Measurements from ENCODE around the gene NXT2. TPM values are rescaled to one million over a fixed set of nuclear protein-coding genes. Genes with fewer than 3 reads are reported as not detected.
"Not testable (repeated sequence)": the region's sequence is repeated elsewhere in the genome, so short reads cannot be mapped to it uniquely, and the experiment has no call there.

NXT2 gene
- total and polyA plus RNA-seq, 10 donors, result 7.9 to 15.6 (median 9.0) TPM

DNA sequence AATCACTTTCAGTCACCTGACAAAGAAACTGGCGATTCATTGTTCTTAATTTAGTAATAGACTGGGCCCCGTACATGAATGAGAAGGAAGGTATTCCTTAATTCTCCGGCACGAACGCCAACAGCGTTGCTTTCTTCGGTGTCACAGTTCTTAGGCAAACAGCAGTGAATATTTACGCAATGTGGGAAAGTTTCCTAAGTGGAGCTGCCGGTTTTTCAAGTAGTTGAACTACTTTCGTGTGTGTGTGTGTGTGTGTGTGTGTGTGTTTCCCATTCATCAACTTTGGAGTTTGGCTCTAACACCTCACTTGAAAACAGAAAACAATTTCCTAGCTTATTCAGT lies 651 bp downstream of the NXT2 start:
- Histone ChIP-seq H3K27me3 (replicated peaks in 1 of 7) (peaks cover 0 to 5% (median 0%) of the 10 kb centered on the region in 7 donors), H3K4me3 (peak overlapping the region; percentile 1 to 78 (median 46)), H3K36me3 (peaks cover 0 to 2% (median 0%) of the 10 kb centered on the region in 6 donors), H3K9me3 (peaks cover 0 to 5% (median 0%) of the 10 kb centered on the region in 8 donors), H3K4me1 (peaks cover 0 to 25% (median 2%) of the 10 kb centered on the region in 6 donors), H3K27ac (peak overlapping the region; percentile 76 to 97 (median 92))
- no peak for DNase-seq
- intact Hi-C loops (cut with DNase I; ENCODE audit: low total_unique reads), result no loop called here
- 0 to 42% (median 1%) methylated on average over 7 to 10 of the region's 10 CpGs for WGBS, 5 donors
- TF ChIP-seq POLR2A (IDR thresholded peaks at IDR 0.05) (no peak), POLR2AphosphoS5 (IDR thresholded peaks at IDR 0.05) (no peak)
- TF ChIP-seq, protein P1, sequence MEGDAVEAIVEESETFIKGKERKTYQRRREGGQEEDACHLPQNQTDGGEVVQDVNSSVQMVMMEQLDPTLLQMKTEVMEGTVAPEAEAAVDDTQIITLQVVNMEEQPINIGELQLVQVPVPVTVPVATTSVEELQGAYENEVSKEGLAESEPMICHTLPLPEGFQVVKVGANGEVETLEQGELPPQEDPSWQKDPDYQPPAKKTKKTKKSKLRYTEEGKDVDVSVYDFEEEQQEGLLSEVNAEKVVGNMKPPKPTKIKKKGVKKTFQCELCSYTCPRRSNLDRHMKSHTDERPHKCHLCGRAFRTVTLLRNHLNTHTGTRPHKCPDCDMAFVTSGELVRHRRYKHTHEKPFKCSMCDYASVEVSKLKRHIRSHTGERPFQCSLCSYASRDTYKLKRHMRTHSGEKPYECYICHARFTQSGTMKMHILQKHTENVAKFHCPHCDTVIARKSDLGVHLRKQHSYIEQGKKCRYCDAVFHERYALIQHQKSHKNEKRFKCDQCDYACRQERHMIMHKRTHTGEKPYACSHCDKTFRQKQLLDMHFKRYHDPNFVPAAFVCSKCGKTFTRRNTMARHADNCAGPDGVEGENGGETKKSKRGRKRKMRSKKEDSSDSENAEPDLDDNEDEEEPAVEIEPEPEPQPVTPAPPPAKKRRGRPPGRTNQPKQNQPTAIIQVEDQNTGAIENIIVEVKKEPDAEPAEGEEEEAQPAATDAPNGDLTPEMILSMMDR (IDR thresholded peaks at IDR 0.05 in 8 of 11, conservative IDR thresholded peaks at IDR 0.05 in 3 of 11), result no peak

DNA sequence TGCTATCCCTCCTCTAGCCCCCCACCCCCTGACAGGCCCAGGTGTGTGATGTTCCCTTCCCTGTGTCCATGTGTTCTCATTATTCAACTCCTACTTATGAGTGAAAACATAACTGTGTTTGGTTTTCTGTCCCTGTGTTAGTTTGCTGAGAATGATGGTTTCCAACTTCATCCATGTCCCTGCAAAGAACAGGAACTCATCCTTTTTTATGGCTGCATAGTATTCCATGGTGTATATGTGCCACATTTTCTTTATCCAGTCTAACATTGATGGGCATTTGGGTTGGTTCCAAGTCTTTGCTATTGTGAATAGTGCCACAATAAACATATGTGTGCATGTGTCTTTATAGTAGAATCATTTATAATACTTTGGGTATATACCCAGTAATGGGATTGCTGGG lies 2.4 kb downstream of the NXT2 start:
- H3K4me3 ChIP-seq; intact Hi-C loops (cut with DNase I; ENCODE audit: low total_unique reads); H3K27me3 ChIP-seq (replicated peaks in 1 of 7); DNase-seq; H3K9me3 ChIP-seq; H3K27ac ChIP-seq: not testable (repeated sequence)
- H3K4me1 ChIP-seq, result peaks cover 0 to 17% (median 2%) of the 10 kb centered on the region in 6 donors
- H3K36me3 ChIP-seq, result peaks cover 0 to 16% (median 0%) of the 10 kb centered on the region in 6 donors

DNA sequence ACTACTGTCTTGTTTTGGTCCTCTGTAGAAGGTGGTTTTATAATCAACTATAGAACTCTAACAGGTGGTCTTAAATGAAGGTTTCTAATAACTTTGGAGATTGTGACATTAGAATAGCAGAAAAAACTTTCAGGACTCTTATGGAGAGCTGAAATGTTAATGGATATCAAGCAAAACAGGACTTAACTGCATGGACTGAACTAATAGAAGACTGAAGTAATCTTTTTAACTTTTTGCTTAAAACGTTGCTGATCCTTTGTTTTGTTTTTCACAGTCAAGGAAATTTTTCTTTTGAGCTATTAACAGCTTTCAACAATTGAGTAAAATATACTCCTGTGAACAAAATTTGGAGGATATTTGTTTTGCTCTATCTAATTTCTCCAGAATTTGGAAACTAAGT lies 17.2 kb downstream of the NXT2 start:
- WGBS, 5 donors, result 17 to 46% (median 32%) methylated on average over 1 of the region's 1 CpG

DNA sequence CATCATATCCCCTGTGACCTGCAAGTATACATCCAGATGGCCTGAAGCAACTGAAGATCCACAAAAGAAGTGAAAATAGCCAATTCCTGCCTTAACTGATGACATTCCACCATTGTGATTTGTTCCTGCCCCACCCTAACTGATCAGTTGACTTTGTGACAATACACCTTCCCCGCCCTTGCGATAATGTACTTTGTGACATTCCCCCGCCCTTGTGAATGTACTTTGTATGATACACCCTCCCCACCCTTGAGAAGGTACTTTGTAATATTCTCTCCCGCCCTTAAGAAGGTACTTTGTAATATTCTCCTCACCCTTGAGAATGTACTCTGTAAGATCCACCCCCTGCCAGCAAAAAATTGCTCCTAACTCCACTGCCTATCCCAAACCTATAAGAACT lies 39.4 kb downstream of the NXT2 start:
- 65 to 96% (median 75%) methylated on average over 4 of the region's 4 CpGs for WGBS, 5 donors
- H3K27me3 ChIP-seq (replicated peaks in 1 of 7), result not testable (repeated sequence)

More for the DNA sequence above, 17.2 kb downstream of the NXT2 start:
- Histone ChIP-seq H3K4me1 (no peaks in the 10 kb centered on the region), H3K9me3 (peaks cover 0 to 20% (median 0%) of the 10 kb centered on the region in 8 donors), H3K27me3 (replicated peaks in 1 of 7) (no peaks in the 10 kb centered on the region), H3K4me3 (no peak overlapping the region), H3K27ac (no peak overlapping the region), H3K36me3 (no peaks in the 10 kb centered on the region)
- DNase-seq, result no peak
- intact Hi-C loops (cut with DNase I; ENCODE audit: low total_unique reads), result no loop called here
- TF ChIP-seq POLR2A (IDR thresholded peaks at IDR 0.05) (no peak), POLR2AphosphoS5 (IDR thresholded peaks at IDR 0.05) (no peak)
- TF ChIP-seq, protein P1 (IDR thresholded peaks at IDR 0.05 in 8 of 11, conservative IDR thresholded peaks at IDR 0.05 in 3 of 11), result no peak

DNA sequence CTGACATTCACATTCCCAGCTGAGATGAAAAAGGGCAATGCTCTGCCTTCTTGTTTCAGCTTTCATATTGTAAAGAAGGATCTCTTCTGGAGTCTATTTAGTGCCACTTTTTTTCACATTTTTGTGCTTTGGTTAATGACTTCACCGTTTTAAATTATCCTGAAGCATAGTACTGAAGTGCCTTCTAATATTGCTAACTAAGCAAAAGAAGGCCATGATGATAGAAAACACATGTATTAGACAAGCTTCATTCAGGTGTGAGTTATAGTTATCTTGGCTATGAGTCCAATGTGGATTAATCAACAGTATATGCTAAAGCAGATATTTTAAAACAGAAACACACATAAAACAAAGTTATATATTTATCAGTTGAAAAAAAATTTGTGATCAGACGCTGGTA lies 40.4 kb downstream of the NXT2 start:
- 61 to 88% (median 84%) methylated on average over 2 of the region's 2 CpGs for WGBS, 5 donors

More for the DNA sequence above, 39.4 kb downstream of the NXT2 start:
- H3K27ac ChIP-seq; H3K36me3 ChIP-seq; H3K4me3 ChIP-seq; H3K9me3 ChIP-seq; intact Hi-C loops (cut with DNase I; ENCODE audit: low total_unique reads); DNase-seq; H3K4me1 ChIP-seq: not testable (repeated sequence)

DNA sequence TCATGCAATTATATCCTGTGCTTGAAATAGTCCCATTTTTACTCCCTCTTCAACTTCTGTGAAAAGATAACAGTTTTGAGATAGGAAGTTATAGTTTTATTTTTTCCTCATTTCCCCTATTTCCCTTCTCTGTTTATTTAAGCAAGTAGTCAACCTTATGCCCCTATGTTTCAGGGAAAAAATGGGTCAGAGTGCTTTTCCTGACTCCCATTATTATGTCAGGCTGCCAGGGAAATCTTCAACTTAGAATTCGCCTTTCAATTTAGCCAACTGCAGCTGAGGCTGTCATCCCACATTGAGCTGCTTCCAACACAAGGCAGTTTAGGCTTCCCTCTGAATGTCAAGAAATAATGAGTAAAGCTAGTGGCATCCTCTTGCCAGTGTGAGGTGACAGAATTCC lies 42.3 kb downstream of the NXT2 start:
- 38 to 76% (median 58%) methylated on average over 1 of the region's 1 CpG for WGBS, 5 donors
- Histone ChIP-seq H3K9me3 (no peaks in the 10 kb centered on the region), H3K4me3 (no peak overlapping the region), H3K27me3 (replicated peaks in 1 of 7) (peaks cover 0 to 3% (median 0%) of the 10 kb centered on the region in 7 donors), H3K27ac (no peak overlapping the region), H3K4me1 (no peaks in the 10 kb centered on the region), H3K36me3 (no peaks in the 10 kb centered on the region)
- intact Hi-C loops (cut with DNase I; ENCODE audit: low total_unique reads), result no loop called here
- no peak for DNase-seq
- TF ChIP-seq POLR2A (IDR thresholded peaks at IDR 0.05), result no peak
- TF ChIP-seq, protein P1 (IDR thresholded peaks at IDR 0.05 in 8 of 11, conservative IDR thresholded peaks at IDR 0.05 in 3 of 11), result no peak
- no peak for TF ChIP-seq POLR2AphosphoS5 (IDR thresholded peaks at IDR 0.05)

More for the DNA sequence above, 40.4 kb downstream of the NXT2 start:
- DNase-seq, result no peak
- Histone ChIP-seq H3K4me1 (no peaks in the 10 kb centered on the region), H3K27ac (no peak overlapping the region), H3K36me3 (no peaks in the 10 kb centered on the region), H3K4me3 (no peak overlapping the region), H3K27me3 (replicated peaks in 1 of 7) (peaks cover 0 to 2% (median 0%) of the 10 kb centered on the region in 7 donors), H3K9me3 (no peaks in the 10 kb centered on the region)
- intact Hi-C loops (cut with DNase I; ENCODE audit: low total_unique reads), result no loop called here
- TF ChIP-seq POLR2AphosphoS5 (IDR thresholded peaks at IDR 0.05) (no peak), POLR2A (IDR thresholded peaks at IDR 0.05) (no peak)
